Heart left ventricle (tissue), 16 donors: ENCODE measurements around the gene IKZF1. TPM values are rescaled to one million over a fixed set of nuclear protein-coding genes. Genes with fewer than 3 reads are reported as not detected.

Experiments used
- ATAC-seq, 4 donors: fragments of 200-7000 bp; cut with Tn5 transposase; one replicate each; pipeline ENCODE4 v1.9.1; 2020 to 2022; ENCODE audit warnings: moderate library complexity in 4 of 4, mild to moderate bottlenecking in 3 of 4, moderate number of reproducible peaks in 1 of 4
- DNase-seq, 5 donors: peaks; one replicate each; pipeline ENCODE4 v3.0.0-alpha.2; 2020
- H3K27ac ChIP-seq, 12 donors: fragments of 200-600 bp; sonication (generic) in 4 of 12; one replicate each; pipeline versions ENCODE4 v1.5.0 to v1.8.0; 2016 to 2022; ENCODE audit warnings: mild to moderate bottlenecking in 2 of 12
- H3K27me3 ChIP-seq, 9 donors: fragments of 200-600 bp; sonication (generic) in 2 of 9; one replicate each; pipeline versions ENCODE4 v1.5.1 to v1.8.0; 2016 to 2022; ENCODE audit warnings: mild to moderate bottlenecking in 3 of 9
- H3K36me3 ChIP-seq, 9 donors: fragments of 200-600 bp; sonication (generic) in 2 of 9; one replicate each; pipeline versions ENCODE4 v1.5.0 to v1.8.0; 2018 to 2022; ENCODE audit warnings: mild to moderate bottlenecking in 2 of 9
- H3K4me1 ChIP-seq, 12 donors: fragments of 200-600 bp; sonication (generic) in 4 of 12; one replicate each; pipeline versions ENCODE4 v1.5.0 to v1.8.0; 2016 to 2022; ENCODE audit warnings: mild to moderate bottlenecking in 3 of 12
- H3K4me3 ChIP-seq, 12 donors: fragments of 200-600 bp; sonication (generic) in 4 of 12; one replicate each; pipeline versions ENCODE4 v1.5.0 to v1.8.0; 2017 to 2022; ENCODE audit warnings: mild to moderate bottlenecking in 9 of 12, moderate library complexity in 4 of 12
- H3K9me3 ChIP-seq, 12 donors: fragments of 200-600 bp; sonication (generic) in 4 of 12; one replicate each; pipeline versions ENCODE4 v1.5.0 to v1.8.0; 2016 to 2022; ENCODE audit warnings: mild to moderate bottlenecking in 1 of 12
- POLR2A ChIP-seq, 2 donors: fragments of 450-650 bp; IDR thresholded peaks; one replicate each; pipeline ENCODE4 v1.6.1; 2017; ENCODE audit warnings: antibody characterized with exemption in 2 of 2, mild to moderate bottlenecking in 2 of 2, moderate library complexity in 2 of 2
- WGBS, 4 donors: extraction: QIAGEN DNeasy Blood & Tissue Kit in 2 of 4; methylation state at CpG; one replicate each; pipeline versions ENCODE4 v1.1.5 to v1.1.7; 2013 to 2018; 5-methylcytosine and 5-hydroxymethylcytosine counted together
- intact Hi-C, 10 donors: fragments of 100-400 bp; cut with DNase I; formaldehyde crosslinking; loops; one replicate each; pipeline versions ENCODE4 v1.11.1 to v1.14.2; 2022
- polyA plus RNA-seq, 2 donors: library from polyadenylated mRNA; stranded (reverse); fragments of 200-250 nt; gene quantifications; one replicate each; pipeline ENCODE4 v1.2.3, GENCODE V29; 2013
- total RNA-seq, 9 donors: library from RNA; depleted of rRNA in 2 of 9; stranded (reverse); fragments of >200 nt in 2 of 9; fragmentation: NEBNext Ultra II Directional in 3 of 9; extraction: Animal tissue kit (Norgen Biotek cat#: 25700) in 3 of 9; gene quantifications; one replicate each; pipeline versions ENCODE4 v1.1.0 to v1.2.4, GENCODE V29; 2016 to 2023
- TF ChIP-seq, protein P1 (sequence below), 12 donors: fragments of 200-600 bp; sonication (generic) in 4 of 12; IDR thresholded peaks; one replicate each; pipeline versions ENCODE4 v1.5.0 to v1.8.0; 2018 to 2022; ENCODE audit warnings: antibody characterized with exemption in 12 of 12, mild to moderate bottlenecking in 5 of 12
- donor health status: ischemic (EF 13 %, LVEDD 7.1; RV severe dilation, severe dysfunction).
- donor health status: healthy with polysubstance abuse.
- donor health status: DM: no; HTN: yes; CAD: no.
- donor health status: DM: no; HTN: no; CAD: no.
- donor health status: ischemic (EF 25% LVEDD 6.9; RV normal size, moderate dysfunction).
- donor health status: ischemic (EF 25% LVEDD 5.7; RV mildly dilated, moderate dysfunction).
- donor health status: healthy.
- donor health status: DM: yes; HTN: yes; CAD: no.
- donor health status: ischemic (EF 35%, LVEDD 5.7; RV mildly dilated, moderate dysfunction).
- donor health status: nonischemic (EF 11% LVEDD 7.7; RV severe dilation, severe dysfunction).
- donor health status: DM: yes; HTN: yes; CAD: no.
- donor health status: PGD.
- donor health status: ischemic (EF 29% LVEDD 5.4; RV normal size, mild dysfunction).
- donor health status: nonischemic (EF 23%, LVEDD 6.1; RV moderate dilation, normal function).

Gene IKZF1
- total and polyA plus RNA-seq, 11 donors: 0.30 to 27.8 (median 2.4) TPM

- H3K9me3 ChIP-seq: no peaks in the 10 kb centered on the region
- 86 to 88% (median 87%) methylated on average over 10 of the region's 10 CpGs for WGBS, 4 donors
These were observed 22.9 kb downstream of the IKZF1 start for GRCh38 chr7:50327443-50327842.

GRCh38 chr7:50329775-50330174, 25.3 kb downstream of the IKZF1 start:
- H3K4me1 ChIP-seq: peaks cover 0 to 56% (median 0%) of the 10 kb centered on the region in 12 donors
- WGBS, 4 donors: 75 to 83% (median 80%) methylated on average over 9 of the region's 9 CpGs
- ATAC-seq: no peak
- DNase-seq: no peak
- H3K4me3 ChIP-seq: no peak overlapping the region
- H3K27ac ChIP-seq: peak overlapping the region in 1 of 12 donors; percentile 79
- H3K27me3 ChIP-seq: peaks cover 0 to 51% (median under 1%) of the 10 kb centered on the region in 9 donors
- TF ChIP-seq, protein P1, sequence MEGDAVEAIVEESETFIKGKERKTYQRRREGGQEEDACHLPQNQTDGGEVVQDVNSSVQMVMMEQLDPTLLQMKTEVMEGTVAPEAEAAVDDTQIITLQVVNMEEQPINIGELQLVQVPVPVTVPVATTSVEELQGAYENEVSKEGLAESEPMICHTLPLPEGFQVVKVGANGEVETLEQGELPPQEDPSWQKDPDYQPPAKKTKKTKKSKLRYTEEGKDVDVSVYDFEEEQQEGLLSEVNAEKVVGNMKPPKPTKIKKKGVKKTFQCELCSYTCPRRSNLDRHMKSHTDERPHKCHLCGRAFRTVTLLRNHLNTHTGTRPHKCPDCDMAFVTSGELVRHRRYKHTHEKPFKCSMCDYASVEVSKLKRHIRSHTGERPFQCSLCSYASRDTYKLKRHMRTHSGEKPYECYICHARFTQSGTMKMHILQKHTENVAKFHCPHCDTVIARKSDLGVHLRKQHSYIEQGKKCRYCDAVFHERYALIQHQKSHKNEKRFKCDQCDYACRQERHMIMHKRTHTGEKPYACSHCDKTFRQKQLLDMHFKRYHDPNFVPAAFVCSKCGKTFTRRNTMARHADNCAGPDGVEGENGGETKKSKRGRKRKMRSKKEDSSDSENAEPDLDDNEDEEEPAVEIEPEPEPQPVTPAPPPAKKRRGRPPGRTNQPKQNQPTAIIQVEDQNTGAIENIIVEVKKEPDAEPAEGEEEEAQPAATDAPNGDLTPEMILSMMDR (IDR thresholded peaks at IDR 0.05): no peak
- no peak for TF ChIP-seq POLR2A (IDR thresholded peaks at IDR 0.05)
- no peaks in the 10 kb centered on the region for H3K9me3 ChIP-seq
- intact Hi-C loops: no loop called here
- H3K36me3 ChIP-seq: peaks cover 0 to 31% (median 0%) of the 10 kb centered on the region in 9 donors

More at GRCh38 chr7:50327443-50327842, 22.9 kb downstream of the IKZF1 start:
- H3K4me1 ChIP-seq: peaks cover 0 to 41% (median 0%) of the 10 kb centered on the region in 12 donors
- H3K36me3 ChIP-seq: peaks cover 0 to 43% (median 0%) of the 10 kb centered on the region in 9 donors
- TF ChIP-seq, protein P1 (IDR thresholded peaks at IDR 0.05): no peak
- no peak for TF ChIP-seq POLR2A (IDR thresholded peaks at IDR 0.05)
- peaks cover 0 to 56% (median 2%) of the 10 kb centered on the region in 9 donors for H3K27me3 ChIP-seq
- ATAC-seq: no peak
- no peak overlapping the region for H3K27ac ChIP-seq
- no peak overlapping the region for H3K4me3 ChIP-seq
- no peak for DNase-seq
- intact Hi-C loops: no loop called here

DNA sequence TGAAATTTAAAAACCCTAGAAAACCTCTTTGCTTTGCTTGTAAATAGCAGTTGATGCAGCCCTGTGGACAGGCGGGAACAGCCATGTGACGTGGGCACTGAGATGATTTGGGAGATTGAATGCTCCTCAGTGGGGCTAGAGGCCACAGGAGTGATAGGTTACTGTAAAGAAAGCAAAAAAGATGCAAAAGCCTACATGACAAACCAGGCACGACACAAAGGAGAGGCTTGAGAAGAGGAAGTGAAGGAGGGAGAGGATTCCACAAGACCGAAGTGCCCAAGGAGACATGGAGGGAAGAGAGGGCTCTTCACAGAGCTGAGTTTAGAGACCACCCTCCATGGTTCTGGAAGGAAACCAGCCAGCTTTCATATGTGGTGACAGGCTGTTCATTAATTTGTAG, 25.7 kb downstream of the IKZF1 start:
- peak overlapping the region in 1 of 12 donors; percentile 79 for H3K27ac ChIP-seq
- H3K36me3 ChIP-seq: peaks cover 0 to 26% (median 0%) of the 10 kb centered on the region in 9 donors
- 69 to 79% (median 76%) methylated on average over 4 of the region's 4 CpGs for WGBS, 4 donors
- intact Hi-C loops: no loop called here
- H3K9me3 ChIP-seq: no peaks in the 10 kb centered on the region
- DNase-seq: no peak
- no peak for TF ChIP-seq POLR2A (IDR thresholded peaks at IDR 0.05)
- TF ChIP-seq, protein P1 (IDR thresholded peaks at IDR 0.05): no peak
- peaks cover 0 to 55% (median 0%) of the 10 kb centered on the region in 9 donors for H3K27me3 ChIP-seq
- ATAC-seq: no peak
- peaks cover 0 to 60% (median 0%) of the 10 kb centered on the region in 12 donors for H3K4me1 ChIP-seq
- H3K4me3 ChIP-seq: no peak overlapping the region

DNA sequence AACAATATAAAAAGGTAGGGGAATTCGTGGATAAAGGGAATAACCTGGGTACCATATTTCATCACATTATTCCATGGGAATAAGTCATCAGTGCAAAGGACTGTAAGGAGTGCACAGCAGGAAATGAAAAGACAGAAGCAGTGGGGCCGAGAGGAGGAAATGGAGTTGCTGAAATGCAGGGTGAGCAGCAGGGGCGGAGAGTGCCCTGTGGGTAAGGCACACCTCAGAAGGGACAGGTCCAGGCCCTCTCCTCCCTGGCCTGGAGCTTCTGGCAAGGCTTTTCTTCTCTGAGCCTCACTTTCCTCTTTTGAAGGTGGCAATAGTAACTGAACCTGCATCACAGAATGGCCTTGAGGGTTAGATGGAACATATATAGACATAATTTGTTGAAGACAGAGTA, 26.2 kb downstream of the IKZF1 start:
- Histone ChIP-seq H3K4me1 (peaks cover 0 to 63% (median 0%) of the 10 kb centered on the region in 12 donors), H3K36me3 (peaks cover 0 to 22% (median 0%) of the 10 kb centered on the region in 9 donors), H3K9me3 (no peaks in the 10 kb centered on the region), H3K27me3 (peaks cover 0 to 58% (median 0%) of the 10 kb centered on the region in 9 donors), H3K4me3 (no peak overlapping the region), H3K27ac (peak overlapping the region in 1 of 12 donors; percentile 79)
- TF ChIP-seq, protein P1 (IDR thresholded peaks at IDR 0.05): no peak
- no peak for TF ChIP-seq POLR2A (IDR thresholded peaks at IDR 0.05)
- intact Hi-C loops: no loop called here
- ATAC-seq: no peak
- WGBS, 4 donors: 54 to 63% (median 58%) methylated on average over 3 of the region's 3 CpGs
- no peak for DNase-seq
